ENCODE data around the gene MRPL18.
"Not testable (repeated sequence)": the region's sequence is repeated elsewhere in the genome, so short reads cannot be mapped to it uniquely, and the experiment has no call there.

MRPL18 gene

DNA sequence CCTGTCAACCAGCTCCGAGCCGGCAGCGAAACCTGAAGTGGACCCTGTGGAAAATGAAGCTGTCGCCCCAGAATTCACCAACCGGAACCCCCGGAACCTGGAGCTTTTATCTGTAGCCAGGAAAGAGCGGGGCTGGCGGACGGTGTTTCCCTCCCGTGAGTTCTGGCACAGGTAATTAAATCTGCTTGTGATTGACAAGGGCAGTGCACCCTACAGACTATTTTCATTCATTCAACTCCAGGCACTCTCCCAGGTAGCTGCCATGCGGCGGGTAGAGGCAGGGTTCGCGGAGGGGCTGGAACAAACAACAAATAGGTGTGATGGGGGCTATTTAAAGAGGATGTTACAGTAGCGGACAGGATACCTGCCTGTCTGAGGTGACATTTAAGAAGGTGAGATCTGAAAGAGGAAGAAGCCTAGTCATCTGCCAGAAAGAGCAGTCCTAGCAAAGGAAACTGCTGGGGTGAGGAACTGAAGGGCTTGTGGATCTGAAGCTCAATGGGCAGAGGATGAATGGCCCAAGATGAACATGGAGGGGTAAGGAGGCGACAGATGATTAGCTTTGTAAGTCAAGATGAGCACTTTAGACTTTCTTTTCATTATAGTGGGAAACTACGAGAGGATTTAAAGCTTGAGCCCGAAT is 810 bp downstream of the MRPL18 start:
- H3K27ac ChIP-seq = peak overlapping the region; percentile 92
- TF ChIP-seq, protein P1, sequence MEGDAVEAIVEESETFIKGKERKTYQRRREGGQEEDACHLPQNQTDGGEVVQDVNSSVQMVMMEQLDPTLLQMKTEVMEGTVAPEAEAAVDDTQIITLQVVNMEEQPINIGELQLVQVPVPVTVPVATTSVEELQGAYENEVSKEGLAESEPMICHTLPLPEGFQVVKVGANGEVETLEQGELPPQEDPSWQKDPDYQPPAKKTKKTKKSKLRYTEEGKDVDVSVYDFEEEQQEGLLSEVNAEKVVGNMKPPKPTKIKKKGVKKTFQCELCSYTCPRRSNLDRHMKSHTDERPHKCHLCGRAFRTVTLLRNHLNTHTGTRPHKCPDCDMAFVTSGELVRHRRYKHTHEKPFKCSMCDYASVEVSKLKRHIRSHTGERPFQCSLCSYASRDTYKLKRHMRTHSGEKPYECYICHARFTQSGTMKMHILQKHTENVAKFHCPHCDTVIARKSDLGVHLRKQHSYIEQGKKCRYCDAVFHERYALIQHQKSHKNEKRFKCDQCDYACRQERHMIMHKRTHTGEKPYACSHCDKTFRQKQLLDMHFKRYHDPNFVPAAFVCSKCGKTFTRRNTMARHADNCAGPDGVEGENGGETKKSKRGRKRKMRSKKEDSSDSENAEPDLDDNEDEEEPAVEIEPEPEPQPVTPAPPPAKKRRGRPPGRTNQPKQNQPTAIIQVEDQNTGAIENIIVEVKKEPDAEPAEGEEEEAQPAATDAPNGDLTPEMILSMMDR (conservative IDR thresholded peaks at IDR 0.05) = no peak

DNA sequence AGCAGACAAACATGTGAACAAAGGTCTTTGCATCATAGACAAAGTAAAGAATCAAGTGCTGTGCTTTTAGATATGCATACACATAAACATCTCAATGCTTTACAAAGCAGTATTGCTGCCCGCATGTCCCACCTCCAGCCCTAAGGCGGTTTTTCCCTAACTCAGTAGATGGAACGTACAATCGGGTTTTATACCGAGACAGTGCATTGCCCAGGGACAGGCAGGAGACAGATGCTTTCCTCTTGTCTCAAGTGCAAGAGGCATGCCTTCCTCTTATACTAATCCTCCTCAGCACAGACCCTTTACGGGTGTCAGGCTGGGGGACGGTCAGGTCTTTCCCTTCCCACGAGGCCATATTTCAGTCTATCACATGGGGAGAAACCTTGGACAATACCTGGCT is 4.7 kb downstream of the MRPL18 start:
- H3K27ac ChIP-seq = not testable (repeated sequence)

DNA sequence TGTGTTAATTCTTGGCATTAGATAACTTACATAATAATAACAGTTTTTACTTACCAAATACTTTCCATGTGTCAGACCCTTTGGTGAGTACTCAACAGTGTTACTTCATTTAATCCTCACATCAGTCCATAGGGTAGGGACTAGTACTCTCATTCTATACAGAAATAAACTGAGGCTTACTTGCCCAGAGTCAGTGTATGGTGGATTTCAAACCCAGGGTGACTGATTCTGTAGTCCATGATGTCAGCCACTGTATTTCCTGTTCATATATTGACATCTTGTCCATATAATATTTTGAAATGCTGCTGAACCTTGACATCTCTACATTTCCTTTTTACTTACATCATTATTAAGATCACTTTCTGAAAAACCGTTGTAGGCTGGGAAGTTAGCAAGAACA is 7.3 kb downstream of the MRPL18 start:
- TF ChIP-seq, protein P1 (conservative IDR thresholded peaks at IDR 0.05) = no peak
- no peak overlapping the region for H3K27ac ChIP-seq

DNA sequence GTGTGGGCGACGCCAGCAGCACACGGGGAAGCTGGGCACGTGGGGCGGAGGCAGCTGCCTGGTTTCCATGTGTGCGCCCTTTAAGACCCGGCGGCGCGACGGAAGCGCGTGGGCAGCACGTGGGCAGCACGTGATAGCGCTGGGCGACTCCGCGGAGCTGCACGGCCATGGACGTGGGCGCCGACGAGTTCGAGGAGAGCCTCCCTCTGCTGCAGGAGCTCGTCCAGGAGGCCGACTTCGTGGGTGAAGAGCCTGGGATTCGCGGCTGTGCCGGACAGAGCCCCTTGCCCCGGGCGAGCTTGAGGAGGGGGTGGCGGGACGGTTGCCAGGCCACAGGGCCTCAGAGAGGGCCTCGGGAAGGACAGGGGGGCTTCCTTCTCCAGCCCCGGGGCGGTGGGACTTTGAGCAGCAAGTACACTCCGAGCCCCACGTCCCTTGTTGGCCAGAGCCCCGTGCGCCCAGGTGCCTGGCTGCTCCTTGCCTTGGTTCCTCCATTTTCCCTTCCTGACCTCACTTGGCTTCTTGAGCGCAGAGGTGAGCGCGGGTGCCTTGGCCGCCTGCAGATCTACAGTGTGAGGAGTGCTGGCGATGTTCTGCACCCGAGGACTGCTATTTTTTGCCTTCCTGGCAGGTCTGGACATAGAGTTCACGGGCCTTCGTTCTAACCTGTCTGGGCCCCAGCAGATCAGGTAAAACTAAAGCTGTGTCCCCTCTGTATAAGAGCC is 10.0 kb downstream of the MRPL18 start, which contains the start of gene PNLDC1:
TSS of gene PNLDC1 (plus strand) at position 136 of the 725 bp plus-strand sequence. CDS start at position 168, 32 bp downstream.
- no peak within 1 kb of the TSS for H3K27ac ChIP-seq
- TF ChIP-seq, protein P1 (conservative IDR thresholded peaks at IDR 0.05) = no peak

DNA sequence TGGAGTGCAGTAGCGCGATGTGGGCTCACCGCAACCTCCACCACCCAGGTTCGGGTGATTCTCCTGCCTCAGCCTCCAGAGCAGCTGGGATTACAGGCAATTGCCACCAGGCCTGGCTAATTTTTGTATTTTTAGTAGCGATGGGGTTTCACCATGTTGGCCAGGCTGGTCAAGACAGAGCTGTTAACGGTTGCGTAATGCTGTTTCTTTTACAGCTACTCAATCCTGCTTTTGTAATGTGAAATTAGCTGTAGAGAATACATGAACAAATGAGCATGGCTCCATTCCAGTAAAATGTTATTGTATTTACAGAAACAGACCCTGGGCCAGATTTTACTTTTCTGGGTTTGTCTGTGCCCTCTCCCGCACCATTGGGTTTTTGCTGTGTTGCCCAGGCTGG is 11.7 kb downstream of the MRPL18 start:
- TF ChIP-seq, protein P1 (conservative IDR thresholded peaks at IDR 0.05) = no peak
- no peak overlapping the region for H3K27ac ChIP-seq

DNA sequence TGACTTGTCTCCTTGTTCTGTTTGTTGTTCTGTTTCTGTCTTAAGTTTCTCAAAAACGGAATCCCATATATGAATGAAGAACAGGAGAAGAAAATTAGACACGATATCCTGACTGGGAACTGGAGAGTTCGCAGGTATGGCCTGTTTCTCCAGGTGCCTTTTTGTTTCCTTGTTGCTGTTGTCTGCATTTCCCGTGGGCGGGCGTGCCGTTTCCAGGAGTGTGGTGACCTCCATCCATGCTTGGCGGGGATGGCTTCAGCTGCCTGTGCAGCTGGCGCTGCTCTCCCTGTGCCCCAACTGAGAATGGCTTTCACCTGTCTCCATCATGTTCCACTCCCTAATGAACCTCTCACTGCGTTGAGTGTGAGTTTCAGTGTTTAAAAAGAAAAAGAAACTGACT is 14.2 kb downstream of the MRPL18 start:
- TF ChIP-seq, protein P1 (conservative IDR thresholded peaks at IDR 0.05) = no peak
- H3K27ac ChIP-seq = no peak overlapping the region

DNA sequence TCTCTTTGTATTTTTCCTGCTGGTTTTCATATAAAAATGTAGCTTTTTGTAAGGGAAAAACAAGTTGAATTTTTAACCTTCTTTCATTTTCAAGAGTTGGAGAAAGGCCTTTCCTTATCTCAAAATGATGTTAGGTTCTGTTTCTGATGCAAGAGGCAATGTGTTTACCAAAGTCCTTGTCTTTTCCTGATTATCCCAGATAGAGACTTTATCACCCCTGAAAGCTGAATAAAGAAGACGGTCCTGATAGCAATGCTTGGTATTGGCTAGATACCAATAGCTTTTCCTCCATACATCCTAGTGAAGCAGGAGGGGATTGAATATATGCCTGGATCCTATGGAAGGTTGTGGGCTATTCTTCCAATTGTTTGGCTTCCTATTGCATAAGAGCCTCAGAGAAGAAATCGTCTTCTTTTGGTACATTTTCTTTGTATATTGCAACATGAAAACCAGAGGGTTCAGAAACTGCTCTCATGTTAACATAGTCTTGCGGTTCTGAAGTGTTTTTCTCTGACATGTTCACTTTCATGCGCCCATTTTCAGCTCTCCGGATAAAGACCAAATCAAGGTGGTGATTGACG is 15.3 kb downstream of the MRPL18 start:
- TF ChIP-seq, protein P1 (conservative IDR thresholded peaks at IDR 0.05) = no peak
- H3K27ac ChIP-seq = no peak overlapping the region
